Prostate gland (tissue), 2 donors: Measurements from ENCODE around the gene APOL2.

Source experiments
- POLR2A ChIP-seq: fragments of 450-650 bp; IDR thresholded peaks from one replicate; pipeline ENCODE4 v1.6.1; 2016; ENCODE audit warnings: antibody characterized with exemption, mild to moderate bottlenecking
- TF ChIP-seq, protein P1 (sequence below), 4 experiments: fragments of 200-600 bp in 2 of 4; fragments of 450-650 bp in 2 of 4; sonication (generic) in 2 of 4; IDR thresholded peaks; 1 replicate in 3 of 4; 2 replicates in 1 of 4; pipeline ENCODE4 v1.5.1; 2016 to 2019; ENCODE audit warnings: antibody characterized with exemption in 4 of 4, mild to moderate bottlenecking in 2 of 4, moderate library complexity in 2 of 4

DNA sequence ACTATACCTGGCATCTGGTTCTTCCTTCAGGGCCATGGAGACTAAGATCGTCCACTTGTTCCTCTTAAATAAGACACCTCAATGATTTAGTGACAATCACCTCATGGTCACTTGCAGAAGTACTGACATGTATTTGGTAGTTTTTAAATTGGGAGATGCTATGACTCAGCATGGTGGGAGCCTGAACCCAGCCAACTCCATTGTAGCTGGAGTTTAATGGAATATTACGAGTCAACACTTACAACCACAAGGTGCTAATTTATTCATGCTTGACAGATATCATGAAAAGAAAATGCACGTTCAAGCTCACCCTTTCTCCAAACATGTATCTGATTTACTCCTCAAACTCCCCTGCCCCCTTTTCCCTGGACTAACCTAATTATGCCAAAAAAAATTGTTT, 62.2 kb downstream of the APOL2 start:
- TF ChIP-seq, protein P1, sequence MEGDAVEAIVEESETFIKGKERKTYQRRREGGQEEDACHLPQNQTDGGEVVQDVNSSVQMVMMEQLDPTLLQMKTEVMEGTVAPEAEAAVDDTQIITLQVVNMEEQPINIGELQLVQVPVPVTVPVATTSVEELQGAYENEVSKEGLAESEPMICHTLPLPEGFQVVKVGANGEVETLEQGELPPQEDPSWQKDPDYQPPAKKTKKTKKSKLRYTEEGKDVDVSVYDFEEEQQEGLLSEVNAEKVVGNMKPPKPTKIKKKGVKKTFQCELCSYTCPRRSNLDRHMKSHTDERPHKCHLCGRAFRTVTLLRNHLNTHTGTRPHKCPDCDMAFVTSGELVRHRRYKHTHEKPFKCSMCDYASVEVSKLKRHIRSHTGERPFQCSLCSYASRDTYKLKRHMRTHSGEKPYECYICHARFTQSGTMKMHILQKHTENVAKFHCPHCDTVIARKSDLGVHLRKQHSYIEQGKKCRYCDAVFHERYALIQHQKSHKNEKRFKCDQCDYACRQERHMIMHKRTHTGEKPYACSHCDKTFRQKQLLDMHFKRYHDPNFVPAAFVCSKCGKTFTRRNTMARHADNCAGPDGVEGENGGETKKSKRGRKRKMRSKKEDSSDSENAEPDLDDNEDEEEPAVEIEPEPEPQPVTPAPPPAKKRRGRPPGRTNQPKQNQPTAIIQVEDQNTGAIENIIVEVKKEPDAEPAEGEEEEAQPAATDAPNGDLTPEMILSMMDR (IDR thresholded peaks at IDR 0.05): no peak
- no peak for TF ChIP-seq POLR2A
